AG04450 (cell line): ENCODE data around the gene KLHL36. TPM values are rescaled to one million over a fixed set of nuclear protein-coding genes. Genes with fewer than 3 reads are reported as not detected.

Experiments used
- CTCF ChIA-PET: fragments of 300-600, 350-600 bp; formaldehyde crosslinking; extraction: SDS; loops from one replicate; lab custom pipeline; 2022; ENCODE audit warnings: antibody characterized with exemption, inconsistent platforms; lab: Charles Lee
- POLR2A ChIA-PET: fragments of 350-600 bp; formaldehyde crosslinking; extraction: SDS; loops from one replicate; lab custom pipeline; 2021; ENCODE audit warnings: antibody characterized with exemption, inconsistent platforms; lab: Yijun Ruan, JAX
- DNase-seq: peaks from one replicate; pipeline ENCODE4 v3.0.0-alpha.2; 2011; ENCODE audit warnings: low read depth, low spot score
- H3K27ac ChIP-seq: one replicate; pipeline ENCODE4 v1.5.1; 2012; ENCODE audit warnings: low read depth, low read length, control low read depth
- H3K27me3 ChIP-seq: one replicate; pipeline ENCODE4 v1.6.0; 2012; ENCODE audit warnings: low read length; ENCODE audit not compliant: control insufficient read depth, insufficient read depth
- H3K4me3 ChIP-seq: 2 replicates; pipeline ENCODE4 v1.5.1; 2011; ENCODE audit warnings: mild to moderate bottlenecking, low read depth, low read length, control low read depth
- H3K9me3 ChIP-seq: 2 replicates; pipeline ENCODE4 v1.5.1; 2012; ENCODE audit warnings: low read length; ENCODE audit not compliant: control insufficient read depth, insufficient read depth
- CTCF ChIP-seq: IDR thresholded peaks from 2 replicates; pipeline ENCODE4 v1.5.1; 2011; ENCODE audit warnings: low read depth, low read length, control low read depth, inconsistent platforms
- polyA plus RNA-seq: library from polyadenylated mRNA; depleted of rRNA; stranded (reverse); fragments of >200 nt; gene quantifications from 2 replicates; pipeline ENCODE4 v1.2.3, GENCODE V29; 2011

Gene KLHL36
- polyA plus RNA-seq, 1 experiment: 32.6 TPM

- no peak overlapping the region for H3K27ac ChIP-seq
- H3K9me3 ChIP-seq: peaks cover 13% of the 10 kb centered on the region
- ChIA-PET POLR2A (interaction anchor here (0.6 kb wide), 1 partner anchor 96 kb away, joined by 6 read pairs; no protein-coding TSS in a partner anchor), CTCF (interaction anchor here (1.0 kb wide), 1 partner anchor 95 kb away, joined by 3 read pairs; no protein-coding TSS in a partner anchor)
- no peak for TF ChIP-seq CTCF
- H3K27me3 ChIP-seq: no peaks in the 10 kb centered on the region
- H3K4me3 ChIP-seq: no peak overlapping the region
- no peak for DNase-seq
These were observed 42.0 kb upstream of the KLHL36 start for GRCh38 chr16:84606081-84606875.

- Histone ChIP-seq H3K27me3 (no peaks in the 10 kb centered on the region), H3K27ac (no peak overlapping the region), H3K9me3 (peaks cover 13% of the 10 kb centered on the region), H3K4me3 (no peak overlapping the region)
- DNase-seq: no peak
- TF ChIP-seq CTCF: no peak
- ChIA-PET CTCF (interaction anchor here (1.0 kb wide), 1 partner anchor 96 kb away, joined by 3 read pairs; no protein-coding TSS in a partner anchor), POLR2A (no interaction called here)
These were observed 41.2 kb upstream of the KLHL36 start for GRCh38 chr16:84607061-84607460.

- ChIA-PET POLR2A (no interaction called here), CTCF (no interaction called here)
- no peak overlapping the region for H3K4me3 ChIP-seq
- peaks cover 13% of the 10 kb centered on the region for H3K9me3 ChIP-seq
- no peak for DNase-seq
- H3K27me3 ChIP-seq: no peaks in the 10 kb centered on the region
- no peak for TF ChIP-seq CTCF
- H3K27ac ChIP-seq: no peak overlapping the region
These were observed 40.6 kb upstream of the KLHL36 start for GRCh38 chr16:84607694-84608093.

- Histone ChIP-seq H3K9me3 (peaks cover 13% of the 10 kb centered on the region), H3K27ac (no peak overlapping the region), H3K4me3 (no peak overlapping the region), H3K27me3 (no peaks in the 10 kb centered on the region)
- CTCF ChIA-PET: interaction anchor here (0.8 kb wide), 1 partner anchor 14 kb away, joined by 3 read pairs; no protein-coding TSS in a partner anchor
- POLR2A ChIA-PET: no interaction called here
- no peak for DNase-seq
- TF ChIP-seq CTCF: no peak
These were observed 40.0 kb upstream of the KLHL36 start for GRCh38 chr16:84608282-84608681.

- ChIA-PET POLR2A (no interaction called here), CTCF (no interaction called here)
- DNase-seq: no peak
- H3K27me3 ChIP-seq: no peaks in the 10 kb centered on the region
- no peak for TF ChIP-seq CTCF
- H3K27ac ChIP-seq: peak overlapping the region; percentile 2
- H3K4me3 ChIP-seq: no peak overlapping the region
- H3K9me3 ChIP-seq: peaks cover 13% of the 10 kb centered on the region
These were observed 38.6 kb upstream of the KLHL36 start for GRCh38 chr16:84609563-84610177.
